HL-60/S4 treated with retinoic acid at 250 ng/mL for 4 days and 3 days (cell line): ENCODE data around the gene IDH1.
"Not testable (repeated sequence)": the region's sequence is repeated elsewhere in the genome, so short reads cannot be mapped to it uniquely, and the experiment has no call there.

Experiments used
- in situ Hi-C: fragments of 300-500 bp; cut with MboI; formaldehyde crosslinking; loops from 2 replicates; pipeline ENCODE4 v1.7.0; 2022; ENCODE audit warnings: low sequenced_read_pairs

The IDH1 gene

DNA sequence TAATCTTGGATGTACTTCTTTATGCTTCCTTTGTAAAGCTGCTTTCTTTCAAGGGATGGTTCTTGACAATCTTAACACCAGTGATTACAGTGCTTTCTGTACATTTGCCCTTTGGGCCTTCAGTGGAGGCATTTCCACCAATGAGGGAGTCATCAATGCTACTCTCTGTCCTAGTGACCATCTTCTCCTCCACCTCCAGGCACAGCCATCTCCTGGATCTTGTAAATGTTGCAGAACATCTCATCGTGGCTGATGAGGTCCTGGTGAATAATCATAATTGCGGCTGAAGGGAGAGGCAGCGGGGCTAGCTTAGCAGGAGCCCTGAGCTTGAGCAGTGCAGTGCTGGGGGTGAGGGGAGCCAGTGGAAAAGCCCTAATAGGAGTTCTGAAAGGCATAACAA, 32.5 kb downstream of the IDH1 start:
- in situ Hi-C loops, result no loop called here

DNA sequence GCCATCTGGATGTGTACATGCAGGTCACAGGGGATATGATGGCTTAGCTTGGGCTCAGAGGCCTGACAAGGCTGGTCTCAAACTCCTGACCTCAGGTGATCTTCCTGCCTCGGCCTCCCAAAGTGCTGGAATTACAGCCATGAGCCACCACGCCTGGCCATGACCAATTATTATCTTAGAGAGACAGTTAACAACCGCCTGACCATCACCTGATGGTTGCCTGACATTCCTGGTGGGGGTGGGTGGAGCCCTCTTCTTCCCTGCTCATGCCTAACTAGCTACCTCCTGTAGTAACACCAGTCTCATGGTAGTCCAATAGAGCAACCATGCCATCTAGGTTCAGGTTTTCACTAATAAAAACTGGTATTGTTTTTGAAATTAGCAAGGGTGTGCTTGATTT, 33.0 kb downstream of the IDH1 start:
- in situ Hi-C loops, result not testable (repeated sequence)

DNA sequence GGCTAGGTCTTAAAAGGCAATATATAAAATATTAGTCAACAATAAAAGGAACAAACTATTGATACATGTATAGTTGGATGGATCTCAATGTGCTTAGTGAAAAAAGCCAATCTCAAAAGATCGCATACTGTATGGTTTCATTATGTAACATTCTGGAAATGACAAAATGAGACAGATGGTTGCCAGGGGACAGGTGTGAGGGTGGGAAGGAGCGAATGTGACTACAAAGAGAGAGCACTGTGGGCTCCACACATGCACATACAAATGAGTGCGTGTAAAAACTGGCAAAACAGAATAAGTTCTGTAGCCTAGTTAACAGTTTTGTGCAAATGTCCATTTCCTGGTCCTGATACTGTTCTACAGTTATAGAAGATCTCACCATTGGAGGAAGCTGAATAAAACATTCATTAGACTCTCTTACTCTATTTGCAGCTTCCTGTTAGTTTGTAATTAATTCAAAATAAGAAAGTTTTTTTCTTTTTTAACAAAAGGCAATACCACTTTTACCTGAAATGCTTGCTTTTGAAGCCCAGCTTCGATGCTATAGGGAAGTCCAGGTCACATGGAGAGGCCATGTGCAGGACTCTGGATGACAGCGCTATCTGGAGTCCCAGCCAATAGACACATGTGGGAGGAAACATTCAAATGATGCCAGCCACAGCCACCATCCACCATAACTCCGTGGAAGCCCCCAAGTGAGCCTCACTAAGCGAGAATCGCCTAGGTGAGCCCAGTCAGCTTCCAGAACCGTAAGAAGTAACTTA, 44.0 kb downstream of the IDH1 start:
- in situ Hi-C loops, result no loop called here

DNA sequence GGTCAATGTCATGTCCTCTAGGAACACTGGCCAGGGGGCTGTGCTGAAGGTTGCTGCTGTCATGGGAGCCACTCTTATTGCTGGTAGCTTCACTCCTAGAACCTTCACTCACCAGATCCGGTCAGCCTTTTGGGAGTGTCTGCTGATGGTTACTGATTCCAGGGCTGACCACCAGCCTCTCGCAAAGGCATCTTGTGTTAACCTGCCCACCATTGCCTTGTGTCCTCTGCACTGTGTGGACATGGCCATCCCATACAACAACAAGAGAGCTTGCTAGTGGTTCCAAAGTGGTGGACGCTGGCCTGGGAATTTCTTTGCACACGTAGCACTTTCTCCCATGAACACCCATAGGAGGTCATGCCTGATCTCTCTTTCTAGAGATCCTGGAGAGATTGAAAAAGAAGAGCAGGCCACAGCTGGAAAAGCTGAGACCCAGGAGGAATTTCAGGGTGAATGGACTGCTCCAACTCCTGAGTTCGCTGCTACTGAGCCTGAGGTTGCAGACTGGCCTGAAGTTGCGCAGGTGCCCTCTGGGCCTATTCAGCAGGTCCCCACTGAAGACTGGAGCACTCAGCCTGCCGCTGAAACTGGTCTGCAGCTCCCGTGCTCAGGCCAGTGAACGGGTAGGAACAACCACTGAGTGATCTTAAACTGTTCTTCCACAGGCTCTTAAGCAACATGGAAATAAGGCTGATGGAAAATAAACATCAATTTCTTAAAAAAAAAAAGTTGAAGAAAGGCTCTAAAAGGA, 46.4 kb downstream of the IDH1 start:
- in situ Hi-C loops, result no loop called here

DNA sequence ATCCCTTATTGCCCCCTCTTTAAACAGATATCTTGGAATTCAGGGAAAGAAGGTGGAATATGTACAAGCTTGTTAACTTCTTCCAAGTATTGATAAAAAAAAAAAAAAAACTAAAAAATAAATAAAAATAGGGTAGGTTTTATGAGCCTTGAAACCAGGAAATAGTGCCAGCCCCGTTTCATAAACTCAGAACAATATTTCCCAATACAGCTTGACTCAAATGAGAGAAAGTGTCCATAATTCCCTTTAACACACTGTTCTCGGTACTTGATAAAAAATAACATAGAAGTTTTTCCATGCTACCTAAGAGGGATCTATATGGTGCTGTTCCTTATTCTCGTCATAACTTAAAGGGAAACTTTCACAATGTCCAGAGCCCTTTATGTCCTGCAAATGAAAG, 47.1 kb downstream of the IDH1 start:
- in situ Hi-C loops, result no loop called here

DNA sequence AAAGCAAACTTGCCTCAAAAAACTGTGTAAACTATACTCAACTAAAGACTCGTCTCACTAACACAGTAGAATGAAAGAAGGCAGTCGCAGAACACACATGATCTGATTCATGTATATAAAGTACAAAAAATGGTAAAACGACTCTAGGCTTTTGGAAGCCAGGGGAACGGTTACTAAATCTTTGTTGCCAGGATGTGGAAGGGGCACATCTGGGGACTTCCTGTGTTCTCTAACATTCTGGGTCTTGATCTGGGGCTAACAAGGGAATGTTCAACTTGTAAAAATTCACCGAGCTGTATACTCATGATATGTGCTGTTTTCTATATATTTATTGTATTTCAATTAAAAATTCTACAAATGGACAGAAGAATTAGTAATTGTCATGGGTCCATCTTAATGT, 50.7 kb downstream of the IDH1 start:
- in situ Hi-C loops, result no loop called here

DNA sequence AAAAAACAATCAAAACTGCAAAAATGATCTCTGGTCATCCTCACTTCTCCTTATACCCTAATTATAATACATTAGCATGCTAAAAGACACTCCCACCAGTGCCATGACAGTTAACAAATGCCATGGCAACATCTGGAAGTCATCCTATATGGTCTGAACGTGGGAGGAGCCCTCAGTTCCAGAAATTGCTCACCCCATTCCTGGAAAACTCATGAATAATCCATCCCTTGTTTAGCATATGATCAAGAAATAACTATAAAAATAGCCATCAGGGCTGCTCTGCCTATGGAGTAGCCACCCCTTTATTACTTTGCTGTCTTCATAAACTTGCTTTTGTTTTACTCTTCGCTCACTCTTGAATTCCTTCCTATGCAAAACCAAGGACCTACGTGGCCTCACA, 59.3 kb downstream of the IDH1 start:
- in situ Hi-C loops, result no loop called here

DNA sequence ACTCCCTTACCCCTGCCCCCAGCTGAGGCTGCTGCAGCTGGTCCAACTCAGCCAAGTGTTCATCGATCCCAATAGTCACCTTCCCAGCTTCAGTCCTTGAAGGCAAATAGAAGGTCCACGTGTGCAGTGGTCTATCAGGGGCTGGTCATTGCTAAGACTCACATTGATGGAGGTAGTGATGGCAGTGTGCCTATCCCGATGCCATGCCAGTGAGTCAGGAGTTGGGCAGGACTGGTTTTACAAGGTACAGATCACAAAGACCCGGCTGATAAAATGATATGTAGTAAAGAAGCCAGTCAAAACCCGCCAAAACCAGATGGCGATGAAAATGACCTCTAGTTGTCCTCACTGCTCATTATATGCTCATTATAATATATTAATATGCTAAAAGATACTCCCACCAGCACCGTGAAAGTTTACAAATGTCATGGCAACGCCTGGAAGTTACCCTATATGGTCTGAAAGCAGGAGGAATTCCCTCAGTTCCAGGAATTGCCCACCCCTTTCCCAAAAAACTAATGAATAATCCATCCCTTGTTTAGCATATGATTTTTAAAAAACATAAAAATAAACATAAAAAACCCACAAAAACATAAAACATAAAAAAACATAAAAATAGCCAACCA, 62.1 kb downstream of the IDH1 start:
- in situ Hi-C loops, result no loop called here

DNA sequence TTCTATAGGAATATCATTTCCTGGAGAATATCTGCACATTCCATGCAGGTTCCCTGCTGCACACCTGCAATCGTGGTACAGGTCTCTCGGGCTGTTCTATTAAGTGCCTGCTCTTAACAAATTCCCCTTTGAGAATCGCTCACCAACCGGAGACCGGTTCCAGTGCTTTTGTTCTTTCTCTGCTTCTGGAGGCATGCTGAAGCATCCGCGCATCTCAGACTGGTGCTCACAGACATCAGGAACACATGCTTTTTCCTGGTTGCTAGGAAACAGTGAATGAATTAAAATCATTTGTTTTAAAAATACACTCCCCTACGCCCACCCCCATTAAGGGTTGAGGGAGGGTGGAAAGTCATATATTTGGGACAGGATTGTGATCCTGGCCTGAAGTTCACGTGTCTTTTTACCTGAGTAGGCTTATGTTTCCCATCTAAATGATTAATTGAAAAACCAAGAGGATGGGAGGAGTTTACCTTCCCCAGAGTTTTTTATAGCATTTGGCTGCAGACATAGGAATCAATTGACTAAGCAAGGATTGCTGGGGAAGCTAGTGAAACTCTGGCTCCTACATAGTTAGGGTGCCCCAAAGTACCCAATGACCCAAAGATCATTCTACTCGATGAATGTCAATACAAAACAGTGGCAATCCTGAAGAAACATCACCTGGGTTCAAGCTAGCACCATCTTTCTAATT, 64.9 kb downstream of the IDH1 start, which contains the start of gene C2orf80:
TSS of gene C2orf80 (minus strand) at position 221 of the 694 bp plus-strand sequence. CDS start 3,044 bp downstream, outside the sequence.
- in situ Hi-C loops, result no loop called here

DNA sequence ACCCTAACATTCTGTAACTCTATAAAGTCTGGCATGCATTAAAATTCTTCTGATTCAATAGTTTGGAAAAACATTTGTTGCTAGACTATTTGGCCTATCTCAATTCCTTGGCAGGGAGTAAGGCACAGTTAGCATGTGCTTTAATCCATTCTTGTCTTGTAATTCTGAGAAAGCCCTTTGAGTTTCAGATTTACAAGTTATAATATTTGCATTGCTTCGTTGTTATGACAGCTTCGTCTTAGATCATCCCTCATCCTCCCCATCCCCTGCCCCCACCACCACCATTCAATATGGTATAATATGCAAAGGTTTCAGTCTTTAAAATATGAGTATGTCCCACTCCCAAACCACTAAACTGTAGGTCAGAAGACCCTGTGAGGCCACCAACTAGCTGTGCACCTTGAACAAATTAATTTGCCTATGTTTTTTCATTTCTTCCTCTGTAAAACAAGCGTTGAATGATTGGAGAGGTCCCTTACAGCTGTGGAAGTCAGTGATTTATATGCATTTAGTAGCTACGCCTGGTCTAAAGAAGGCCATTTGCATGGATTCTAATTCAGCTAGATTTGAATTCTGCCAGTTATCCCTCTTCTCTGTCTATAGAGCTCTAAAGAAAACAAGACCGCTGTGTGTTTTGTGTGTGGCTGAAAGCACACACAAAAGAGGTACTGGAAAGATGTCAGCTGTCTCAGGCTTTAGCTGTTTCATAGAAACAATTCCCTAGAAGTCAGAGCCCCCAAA, 65.6 kb downstream of the IDH1 start:
- in situ Hi-C loops, result no loop called here

DNA sequence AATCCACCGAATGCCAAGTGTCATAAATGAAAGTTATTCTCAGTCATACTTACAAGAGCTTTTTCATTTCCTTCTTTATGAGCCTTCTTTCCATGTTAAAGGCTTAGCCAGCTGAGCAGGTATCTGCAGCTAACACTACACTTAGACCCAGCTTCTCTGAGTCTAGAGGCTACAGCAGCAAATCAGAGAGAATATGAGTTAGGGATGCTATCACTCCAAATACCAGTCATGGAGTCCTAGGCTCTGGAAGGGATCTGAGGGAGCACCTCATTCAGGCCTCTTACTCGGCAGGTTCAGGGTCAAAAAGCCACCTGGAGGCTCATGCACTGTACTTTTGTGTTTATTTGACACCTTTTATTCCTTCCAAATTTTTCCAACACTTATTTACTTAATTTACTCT, 68.0 kb downstream of the IDH1 start:
- in situ Hi-C loops, result no loop called here

DNA sequence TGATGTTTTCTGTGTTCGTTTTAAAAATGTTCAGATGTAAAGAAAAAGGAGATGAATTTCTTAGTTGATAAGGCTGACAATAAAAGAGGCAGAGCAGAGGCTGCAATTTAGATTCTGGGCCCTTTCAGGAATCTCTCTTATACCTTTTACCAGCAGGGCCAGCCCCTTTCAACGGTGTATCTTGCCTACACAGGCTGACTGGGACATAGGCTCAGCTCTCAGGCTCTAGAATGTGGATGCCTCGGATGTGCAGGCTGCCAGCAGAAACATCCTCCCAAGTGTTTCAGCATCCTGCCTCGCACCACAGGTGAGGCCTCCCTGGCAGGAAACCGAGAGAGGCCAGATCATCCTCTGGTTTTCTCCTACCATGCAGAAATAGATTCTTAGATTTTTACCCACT, 68.4 kb downstream of the IDH1 start:
- in situ Hi-C loops, result no loop called here
